GM10266 (cell line): ENCODE measurements around the gene RNLS.

Experiments
- DNase-seq: peaks from one replicate; pipeline ENCODE4 v3.0.0; 2012; ENCODE audit errors: extremely low spot score
- TF ChIP-seq, protein P1 (sequence below): IDR thresholded peaks from 2 replicates; pipeline ENCODE4 v1.5.1; 2012; ENCODE audit warnings: mild to moderate bottlenecking, low read depth; ENCODE audit not compliant: control insufficient read depth, insufficient read depth; ENCODE audit errors: missing control alignments

The RNLS gene

GRCh38 chr10:88608780-88609179 lies 25.7 kb upstream of the RNLS start:
- DNase-seq = no peak

DNA sequence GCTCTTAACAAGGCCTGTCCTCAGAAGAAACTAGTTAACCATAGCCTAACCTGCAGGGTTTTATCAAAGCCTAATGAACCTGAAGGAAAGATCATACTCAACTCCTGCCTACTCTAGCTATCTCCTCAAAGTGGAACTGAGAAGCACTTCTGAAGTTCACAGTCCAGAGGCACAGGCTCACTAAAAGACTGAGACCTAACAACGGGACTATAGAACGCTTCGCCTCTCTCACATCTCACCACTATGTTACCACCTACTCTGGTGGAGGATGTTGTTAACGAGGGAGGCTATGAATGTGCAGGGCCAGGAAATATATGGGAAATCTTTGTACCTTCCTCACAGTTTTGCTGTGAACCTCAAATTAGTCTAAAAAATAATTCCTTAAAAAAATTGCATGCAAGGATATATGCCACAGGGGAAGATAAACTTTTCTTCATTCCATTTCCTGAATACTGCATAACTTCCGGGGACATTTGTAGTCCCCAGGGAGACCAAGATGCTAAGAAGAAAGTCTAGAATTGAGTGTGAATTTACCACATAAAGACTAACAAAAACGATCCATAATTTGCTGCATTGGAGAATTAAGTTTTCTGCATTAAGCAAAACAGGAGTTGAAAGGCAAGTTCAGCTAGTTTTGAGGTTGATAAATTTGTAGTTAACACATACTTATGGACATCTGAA lies 25.1 kb upstream of the RNLS start:
- TF ChIP-seq, protein P1, sequence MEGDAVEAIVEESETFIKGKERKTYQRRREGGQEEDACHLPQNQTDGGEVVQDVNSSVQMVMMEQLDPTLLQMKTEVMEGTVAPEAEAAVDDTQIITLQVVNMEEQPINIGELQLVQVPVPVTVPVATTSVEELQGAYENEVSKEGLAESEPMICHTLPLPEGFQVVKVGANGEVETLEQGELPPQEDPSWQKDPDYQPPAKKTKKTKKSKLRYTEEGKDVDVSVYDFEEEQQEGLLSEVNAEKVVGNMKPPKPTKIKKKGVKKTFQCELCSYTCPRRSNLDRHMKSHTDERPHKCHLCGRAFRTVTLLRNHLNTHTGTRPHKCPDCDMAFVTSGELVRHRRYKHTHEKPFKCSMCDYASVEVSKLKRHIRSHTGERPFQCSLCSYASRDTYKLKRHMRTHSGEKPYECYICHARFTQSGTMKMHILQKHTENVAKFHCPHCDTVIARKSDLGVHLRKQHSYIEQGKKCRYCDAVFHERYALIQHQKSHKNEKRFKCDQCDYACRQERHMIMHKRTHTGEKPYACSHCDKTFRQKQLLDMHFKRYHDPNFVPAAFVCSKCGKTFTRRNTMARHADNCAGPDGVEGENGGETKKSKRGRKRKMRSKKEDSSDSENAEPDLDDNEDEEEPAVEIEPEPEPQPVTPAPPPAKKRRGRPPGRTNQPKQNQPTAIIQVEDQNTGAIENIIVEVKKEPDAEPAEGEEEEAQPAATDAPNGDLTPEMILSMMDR = no peak
- no peak for DNase-seq

More at GRCh38 chr10:88608780-88609179, 25.7 kb upstream of the RNLS start:
- TF ChIP-seq, protein P1 = no peak

DNA sequence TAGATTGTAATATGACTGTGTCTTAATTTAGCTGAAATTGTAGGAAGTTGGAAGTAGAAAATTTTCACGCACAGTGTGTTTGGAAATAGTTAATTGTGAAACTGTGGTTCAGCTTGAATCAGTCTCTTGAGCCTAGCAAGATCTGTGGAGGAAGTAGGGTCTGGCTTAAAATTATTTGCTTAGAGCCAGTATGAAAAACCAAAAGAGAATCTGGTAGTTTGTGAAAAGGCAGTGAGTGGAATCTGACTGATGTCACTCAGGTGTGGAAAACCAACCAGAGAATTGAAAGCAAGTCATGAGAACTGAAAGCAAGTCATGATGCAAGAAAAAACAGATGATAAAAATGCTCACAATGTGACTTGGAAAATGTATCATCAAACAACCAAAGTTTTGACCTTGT lies 14.9 kb upstream of the RNLS start:
- DNase-seq = peak; percentile 44
- TF ChIP-seq, protein P1 = no peak

DNA sequence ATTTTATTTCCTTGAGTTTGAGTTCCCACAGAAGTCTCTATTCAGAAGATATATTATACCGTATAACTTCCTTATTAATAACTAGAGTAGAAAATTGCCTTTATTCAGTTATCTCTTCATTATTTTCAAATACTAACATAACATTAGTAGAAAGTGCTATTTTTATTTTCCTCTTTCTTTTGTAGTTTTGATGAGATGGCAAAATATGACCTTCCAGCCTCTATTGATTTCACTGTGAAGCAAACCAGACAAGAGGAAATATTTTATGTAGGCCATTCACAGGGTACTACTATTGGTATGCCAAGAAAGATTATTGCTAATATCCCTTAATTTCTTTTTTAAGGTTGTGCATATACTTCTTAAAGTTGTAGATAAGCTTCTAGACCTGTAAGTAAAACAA lies 11.4 kb upstream of the RNLS start:
- TF ChIP-seq, protein P1 = no peak
- no peak for DNase-seq

DNA sequence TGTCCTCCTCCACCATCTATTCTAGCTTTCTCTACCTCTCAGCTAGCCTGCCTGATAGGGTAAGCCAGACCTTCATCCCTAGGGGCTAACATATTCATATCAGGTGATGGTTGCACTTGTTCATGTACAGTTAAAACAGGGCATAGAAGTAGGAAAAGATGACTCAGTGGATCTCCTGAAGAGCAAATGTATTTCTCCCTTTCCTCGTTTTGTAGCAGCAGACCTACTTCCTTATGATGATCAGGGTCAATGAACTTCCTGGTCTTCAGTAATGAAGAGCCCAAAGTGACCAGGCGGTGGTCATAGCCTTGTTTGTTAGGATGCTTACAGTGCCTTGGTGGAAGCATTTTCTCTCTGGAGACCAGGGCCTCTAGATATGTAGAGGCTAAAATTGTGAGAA lies 9.8 kb upstream of the RNLS start:
- no peak for DNase-seq
- TF ChIP-seq, protein P1 = no peak

- TF ChIP-seq, protein P1 = no peak
- no peak for DNase-seq
Observed at GRCh38 chr10:88592381-88592780, 9.3 kb upstream of the RNLS start.

DNA sequence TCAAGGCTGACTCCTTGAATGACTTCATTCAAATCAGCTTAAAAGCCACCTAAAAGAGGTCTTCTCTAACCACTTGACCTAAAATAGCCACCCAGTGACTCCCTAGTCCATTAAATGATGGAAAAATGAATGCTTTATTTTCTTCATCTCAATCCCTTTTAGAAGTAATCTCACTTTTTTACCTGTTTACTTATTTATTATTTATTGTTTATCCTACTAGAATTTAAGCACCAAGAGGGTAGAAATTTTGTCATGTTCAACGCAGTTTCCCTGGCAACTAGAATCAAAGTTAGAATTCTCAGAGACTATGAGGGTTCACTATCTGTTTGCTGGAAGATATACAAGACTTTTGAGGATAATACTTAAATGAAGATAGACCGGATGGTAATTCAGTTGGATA lies 3.3 kb upstream of the RNLS start, which contains the start of gene LIPJ:
TSS of gene LIPJ (plus strand) at position 301 of the 400 bp plus-strand sequence. CDS start 3,926 bp downstream, outside the sequence.
- DNase-seq = no peak

More for the DNA sequence above, 3.3 kb upstream of the RNLS start, which contains the start of gene LIPJ:
- TF ChIP-seq, protein P1 = no peak
